Endodermal cell (in vitro differentiated cells): Measurements from ENCODE around the gene NABP1. TPM values are rescaled to one million over a fixed set of nuclear protein-coding genes. Genes with fewer than 3 reads are reported as not detected.

Source experiments
- DNase-seq: peaks from one replicate; pipeline ENCODE4 v3.0.0-alpha.2; 2017
- H3K27ac ChIP-seq: 2 replicates; pipeline ENCODE4 v1.5.1; 2013; ENCODE audit warnings: mild to moderate bottlenecking, low read depth, low read length, moderate library complexity
- H3K27me3 ChIP-seq: 2 replicates; pipeline ENCODE4 v1.6.1; 2013; ENCODE audit warnings: mild to moderate bottlenecking, low read length, moderate library complexity; ENCODE audit not compliant: insufficient read depth, control insufficient read depth, poor library complexity, severe bottlenecking
- H3K36me3 ChIP-seq: 2 replicates; pipeline ENCODE4 v1.7.0; 2013; ENCODE audit warnings: mild to moderate bottlenecking, low read length, moderate library complexity; ENCODE audit not compliant: control insufficient read depth, insufficient read depth
- H3K4me1 ChIP-seq: one replicate; pipeline ENCODE4 v1.7.0; 2013; ENCODE audit warnings: low read length; ENCODE audit not compliant: control insufficient read depth, insufficient read depth
- H3K4me3 ChIP-seq: 2 replicates; pipeline ENCODE4 v1.5.1; 2013; ENCODE audit warnings: mild to moderate bottlenecking, low read length, moderate library complexity
- H3K9ac ChIP-seq: 2 replicates; pipeline ENCODE4 v1.6.1; 2013; ENCODE audit warnings: mild to moderate bottlenecking, low read length, moderate library complexity; ENCODE audit not compliant: poor library complexity, severe bottlenecking; ENCODE audit errors: extremely low read depth
- H3K9me3 ChIP-seq: 2 replicates; pipeline ENCODE4 v1.6.1; 2013; ENCODE audit warnings: mild to moderate bottlenecking, low read length, moderate library complexity; ENCODE audit not compliant: control insufficient read depth
- H3K27ac Mint-ChIP-seq: 2 replicates; pipeline ENCODE4 v1.8.0; 2020; ENCODE audit warnings: mixed read lengths
- H3K27me3 Mint-ChIP-seq: 2 replicates; pipeline ENCODE4 v1.8.0; 2021; ENCODE audit warnings: mild to moderate bottlenecking, mixed read lengths; ENCODE audit not compliant: insufficient read depth
- H3K36me3 Mint-ChIP-seq: 2 replicates; pipeline ENCODE4 v1.8.0; 2020; ENCODE audit warnings: low read depth, mixed read lengths
- H3K4me1 Mint-ChIP-seq: 2 replicates; pipeline ENCODE4 v1.8.0; 2020; ENCODE audit warnings: mixed read lengths
- H3K4me3 Mint-ChIP-seq: 2 replicates; pipeline ENCODE4 v1.8.0; 2020; ENCODE audit warnings: mild to moderate bottlenecking, moderate library complexity, mixed read lengths
- H3K9me3 Mint-ChIP-seq: 2 replicates; pipeline ENCODE4 v1.8.0; 2020; ENCODE audit warnings: mild to moderate bottlenecking, mixed read lengths
- CTCF ChIP-seq: fragments of 200-600 bp; sonication (generic); conservative IDR thresholded peaks from 2 replicates; pipeline ENCODE4 v1.5.0; 2021; ENCODE audit warnings: antibody characterized with exemption, mild to moderate bottlenecking
- WGBS, 2 experiments: methylation state at CpG; one replicate each; pipeline versions ENCODE4 v1.1.5 to v1.1.7; 2013; ENCODE audit warnings: missing lambda C conversion rate in 2 of 2, mixed read lengths in 1 of 2; ENCODE audit not compliant: insufficient coverage in 1 of 2, insufficient read length in 1 of 2; 5-methylcytosine and 5-hydroxymethylcytosine counted together
- total RNA-seq, 2 donors: library from RNA; stranded (reverse); fragmentation: NEBNext Ultra II Directional in 1 of 2; extraction: Animal tissue kit (Norgen Biotek cat#: 25700) in 1 of 2; gene quantifications; 2 replicates in 1 of 2; 3 replicates in 1 of 2; pipeline ENCODE4 v1.2.1, GENCODE V29; 2021

NABP1 gene
- total RNA-seq, 2 donors from 2014 or later: 5.8 to 8.7 TPM

DNA sequence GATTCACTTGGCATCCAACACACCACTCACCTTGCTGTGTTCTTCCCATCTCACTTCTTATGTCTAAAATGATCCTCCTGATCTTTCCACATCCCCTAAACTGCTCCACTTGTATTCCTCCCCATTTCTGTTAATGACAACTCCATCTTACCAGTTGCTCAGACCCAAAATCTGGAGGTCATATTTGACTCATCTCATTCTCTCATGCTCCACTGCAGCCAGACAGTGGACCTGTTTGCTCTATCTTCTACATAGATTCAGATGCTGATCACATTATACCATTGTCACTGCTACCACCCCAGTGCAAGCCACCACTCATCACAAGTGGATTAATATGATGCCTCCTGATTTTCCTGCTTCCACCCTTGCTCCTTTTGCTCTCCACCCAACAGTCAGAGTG is 7.9 kb upstream of the NABP1 start:
- no peak overlapping the region for H3K4me3 ChIP-seq
- no peaks in the 10 kb centered on the region for H3K9me3 Mint-ChIP-seq
- H3K27me3 ChIP-seq: no peaks in the 10 kb centered on the region
- H3K36me3 Mint-ChIP-seq: no peaks in the 10 kb centered on the region
- no peak overlapping the region for H3K4me3 Mint-ChIP-seq
- no peaks in the 10 kb centered on the region for H3K4me1 ChIP-seq
- H3K4me1 Mint-ChIP-seq: no peaks in the 10 kb centered on the region
- H3K27ac Mint-ChIP-seq: no peak overlapping the region
- TF ChIP-seq CTCF: no peak
- no peak overlapping the region for H3K27ac ChIP-seq
- H3K36me3 ChIP-seq: no peaks in the 10 kb centered on the region
- no peak for DNase-seq
- H3K9ac ChIP-seq: no peak overlapping the region
- H3K27me3 Mint-ChIP-seq: no peaks in the 10 kb centered on the region
- no peaks in the 10 kb centered on the region for H3K9me3 ChIP-seq

DNA sequence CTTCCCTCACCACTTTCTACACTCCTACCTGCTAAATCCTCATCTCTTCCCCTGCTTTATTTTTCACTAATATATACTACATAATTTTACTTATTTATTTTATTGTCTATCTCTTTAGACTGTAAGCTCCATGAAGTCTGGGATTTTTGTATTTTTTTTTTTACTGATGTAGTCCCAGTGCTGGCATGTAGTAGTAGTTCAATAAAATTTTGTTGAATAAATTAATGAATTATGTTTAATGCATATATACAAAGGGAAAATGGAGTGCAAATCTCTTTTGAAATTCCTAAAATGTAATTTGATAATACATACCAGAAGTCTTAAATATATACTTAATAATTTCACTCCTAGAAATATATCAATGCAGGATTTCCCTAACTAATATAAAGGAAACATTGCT is 7.1 kb upstream of the NABP1 start:
- DNase-seq: no peak
- H3K9ac ChIP-seq: no peak overlapping the region
- TF ChIP-seq CTCF: no peak
- Mint-ChIP-seq H3K4me3 (no peak overlapping the region), H3K27ac (no peak overlapping the region), H3K36me3 (no peaks in the 10 kb centered on the region), H3K27me3 (no peaks in the 10 kb centered on the region), H3K4me1 (peaks cover 4% of the 10 kb centered on the region), H3K9me3 (no peaks in the 10 kb centered on the region)
- H3K9me3 ChIP-seq: no peaks in the 10 kb centered on the region
- H3K36me3 ChIP-seq: no peaks in the 10 kb centered on the region
- H3K27me3 ChIP-seq: no peaks in the 10 kb centered on the region
- no peaks in the 10 kb centered on the region for H3K4me1 ChIP-seq
- H3K4me3 ChIP-seq: no peak overlapping the region
- H3K27ac ChIP-seq: no peak overlapping the region

- WGBS, 2 experiments: 81% methylated on average over 3 of the region's 3 CpGs; no CpG with 5 or more reads in 1 of the 2 experiments
- H3K9me3 ChIP-seq: no peaks in the 10 kb centered on the region
- no peaks in the 10 kb centered on the region for H3K9me3 Mint-ChIP-seq
- H3K27me3 ChIP-seq: peaks cover 10% of the 10 kb centered on the region
- no peak overlapping the region for H3K9ac ChIP-seq
- peaks cover 13% of the 10 kb centered on the region for H3K4me1 Mint-ChIP-seq
- no peaks in the 10 kb centered on the region for H3K36me3 Mint-ChIP-seq
- H3K27ac Mint-ChIP-seq: no peak overlapping the region
- no peak overlapping the region for H3K4me3 Mint-ChIP-seq
- H3K4me3 ChIP-seq: no peak overlapping the region
- no peaks in the 10 kb centered on the region for H3K36me3 ChIP-seq
- H3K27me3 Mint-ChIP-seq: peaks cover 18% of the 10 kb centered on the region
- H3K4me1 ChIP-seq: no peaks in the 10 kb centered on the region
- no peak for TF ChIP-seq CTCF
- H3K27ac ChIP-seq: no peak overlapping the region
- DNase-seq: no peak
These were observed 1.9 kb upstream of the NABP1 start for GRCh38 chr2:191675807-191676721.
